ENCODE measurements around the gene LAPTM5.
"Not testable (repeated sequence)": the region's sequence is repeated elsewhere in the genome, so short reads cannot be mapped to it uniquely, and the experiment has no call there.

The LAPTM5 gene

GRCh38 chr1:30691480-30691879, 66.1 kb downstream of the LAPTM5 start:
- no peak for DNase-seq

DNA sequence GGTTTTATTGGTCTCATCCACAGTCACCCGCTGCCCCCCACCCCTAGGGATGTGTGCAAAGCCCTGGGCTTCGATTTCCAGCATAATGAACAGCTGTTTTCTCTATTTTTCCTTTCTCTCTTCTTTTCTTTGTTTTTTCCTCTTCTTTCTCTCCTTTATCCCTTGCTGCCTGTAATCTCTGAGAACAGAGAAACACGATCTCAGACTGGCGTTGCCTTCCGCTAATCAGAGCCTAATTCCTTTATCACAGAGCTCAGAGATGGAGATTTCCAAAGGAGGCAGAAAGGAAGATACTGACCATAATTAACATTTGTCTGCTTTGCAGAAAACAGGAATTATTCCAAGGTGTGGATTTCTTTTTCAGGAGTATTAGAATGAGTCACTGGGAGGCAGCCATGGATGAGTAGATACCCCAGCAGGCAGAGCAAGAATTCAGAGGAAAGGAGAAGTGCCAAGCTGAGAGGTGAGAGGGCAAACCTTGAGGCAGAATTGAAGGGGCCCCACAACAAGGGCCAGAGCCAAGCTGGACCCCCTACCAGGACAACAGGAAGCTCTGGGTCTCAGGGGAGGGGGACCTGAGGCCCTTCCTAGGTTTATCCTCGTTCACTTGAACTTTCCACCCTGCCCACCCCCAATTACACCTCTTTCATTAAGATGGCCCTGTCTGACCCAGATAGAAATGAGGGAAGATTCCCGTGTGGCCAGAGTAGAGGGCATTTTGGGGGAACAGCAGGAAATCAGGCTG, 67.5 kb downstream of the LAPTM5 start:
- no peak for DNase-seq

GRCh38 chr1:30688920-30689794, 68.4 kb downstream of the LAPTM5 start:
- no peak for DNase-seq

DNA sequence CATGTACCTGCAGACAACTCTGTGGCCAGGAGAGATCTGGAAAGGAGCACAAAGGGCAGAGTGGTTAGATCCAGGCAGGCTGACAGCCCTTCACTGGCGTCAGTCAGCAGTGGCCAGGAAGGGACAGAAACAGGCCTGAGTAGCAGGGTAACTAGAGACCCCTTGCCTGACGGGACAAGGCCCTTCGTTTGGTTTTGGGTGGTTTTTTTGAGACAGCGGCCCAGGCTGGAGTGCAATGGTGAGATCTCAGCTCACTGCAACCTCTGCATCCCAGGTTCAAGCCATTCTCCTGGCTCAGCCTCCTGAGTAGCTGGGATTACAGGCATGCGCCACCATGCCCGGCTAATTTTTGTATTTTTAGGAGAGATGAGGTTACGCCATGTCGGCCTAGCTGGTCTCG, 69.1 kb downstream of the LAPTM5 start:
- DNase-seq, result not testable (repeated sequence)

DNA sequence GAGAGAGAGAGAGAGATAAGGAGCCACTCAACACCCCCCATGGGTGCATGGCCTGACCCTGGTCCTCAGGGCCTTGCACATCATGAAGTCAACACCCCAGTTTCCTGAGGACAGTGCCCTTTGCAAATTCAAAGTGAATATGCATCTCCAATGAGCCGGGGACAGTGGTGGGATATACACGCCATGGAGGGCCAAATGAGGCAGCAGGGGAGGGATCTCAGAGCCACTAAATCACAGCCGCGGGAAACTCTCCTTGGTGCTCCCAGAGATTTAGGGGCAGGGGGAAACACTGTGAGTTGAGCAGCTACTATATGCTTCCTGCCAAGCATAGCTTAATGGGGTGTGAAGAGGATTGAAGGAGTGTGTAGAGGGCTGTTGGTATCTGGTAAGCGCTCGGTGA, 69.7 kb downstream of the LAPTM5 start:
- no peak for DNase-seq

GRCh38 chr1:30686236-30686935, 71.2 kb downstream of the LAPTM5 start:
- DNase-seq, result no peak

- DNase-seq, result no peak
These were observed 71.8 kb downstream of the LAPTM5 start for GRCh38 chr1:30685796-30686165.

DNA sequence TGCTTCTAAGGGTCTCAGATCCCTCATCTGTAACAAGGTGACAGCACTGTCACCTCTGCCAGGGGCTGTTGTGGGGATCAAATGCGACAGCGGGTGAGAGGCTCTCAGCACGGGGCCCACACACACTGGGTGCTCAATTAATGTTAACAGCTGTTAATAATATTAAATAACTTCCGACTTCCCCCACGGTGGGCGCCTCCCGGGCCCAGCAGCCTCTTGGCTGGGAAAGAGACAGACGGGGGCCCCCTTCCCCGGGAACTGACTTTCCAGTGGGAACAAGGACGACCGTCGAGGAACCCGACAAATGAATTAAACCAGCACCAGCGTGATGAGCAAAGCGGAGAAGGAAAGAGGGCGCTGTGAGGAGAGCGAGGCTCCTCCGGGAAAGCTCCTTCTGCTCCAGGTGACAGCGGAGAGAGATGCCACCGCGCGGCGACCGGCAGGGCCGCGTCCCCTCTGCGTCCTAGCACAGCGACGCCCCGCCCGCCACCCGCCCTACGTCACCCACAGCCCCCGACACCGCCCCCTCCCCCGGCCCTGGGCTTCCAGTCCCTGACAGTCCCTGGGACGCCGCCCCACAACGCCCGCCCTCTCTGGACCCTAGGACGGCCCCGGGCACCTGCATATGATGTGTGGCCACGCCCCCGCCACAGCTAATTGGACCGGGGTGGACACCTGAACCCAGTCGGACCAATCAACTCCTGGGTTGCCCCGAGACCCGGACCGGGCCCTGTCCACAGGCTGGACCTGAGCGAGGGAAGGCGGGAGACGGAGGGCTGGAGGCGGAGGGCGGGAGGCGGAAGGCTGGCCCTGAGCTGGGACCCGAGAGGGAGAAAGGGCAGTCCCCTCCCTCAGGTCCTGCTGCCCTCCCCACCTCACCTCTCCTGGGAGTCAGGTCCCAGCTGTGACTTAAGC, 72.4 kb downstream of the LAPTM5 start:
- DNase-seq, result peak; percentile 27 to 31

GRCh38 chr1:30684259-30684658, 73.3 kb downstream of the LAPTM5 start:
- DNase-seq, result no peak

DNA sequence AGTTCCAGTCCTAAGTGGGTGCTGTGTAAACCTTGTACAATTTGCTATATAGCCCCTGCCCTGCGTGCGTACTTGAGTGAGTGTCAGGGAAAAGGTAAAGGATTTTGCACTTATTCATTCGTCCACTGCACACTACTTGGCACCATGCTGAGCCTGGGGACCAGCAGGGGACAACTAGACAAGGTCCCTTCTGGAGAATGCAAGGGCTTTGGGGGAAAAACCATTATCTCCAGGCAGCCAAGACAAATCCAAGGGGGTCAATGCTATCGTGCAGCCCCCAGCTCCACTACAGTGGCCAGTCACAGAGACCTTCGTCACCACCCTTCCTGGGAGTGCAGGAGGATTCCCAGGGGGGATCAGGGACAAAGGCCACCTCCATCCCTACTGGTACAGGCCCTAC, 73.9 kb downstream of the LAPTM5 start:
- DNase-seq, result no peak
